HG02943 (cell line): ENCODE measurements around the gene CLSTN2.

Source experiments
- ATAC-seq: cut with Tn5 transposase; IDR thresholded peaks from one replicate; pipeline ENCODE4 v1.9.1; 2021; ENCODE audit warnings: mild to moderate bottlenecking, low read depth, moderate library complexity; ENCODE audit not compliant: unreplicated experiment

CLSTN2 gene

DNA sequence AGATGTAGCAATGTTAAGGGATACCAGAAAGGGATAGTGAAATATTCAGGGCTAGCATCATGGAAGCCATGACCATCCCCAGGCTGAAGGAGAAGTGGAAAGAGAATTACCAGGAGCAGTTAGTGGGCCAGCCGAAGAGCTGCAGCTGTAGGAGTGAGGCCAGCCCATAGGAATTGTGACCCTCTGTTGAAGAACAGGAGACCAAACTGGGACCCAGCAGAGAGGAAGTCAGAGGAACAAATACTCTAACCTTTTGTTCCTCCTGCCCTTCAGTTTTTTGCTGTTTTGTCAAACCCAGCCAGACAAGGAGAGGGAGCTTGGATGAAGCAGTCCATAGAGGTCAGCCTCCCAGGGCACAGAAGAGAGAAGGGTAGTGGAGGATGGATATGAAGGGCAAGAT lies 115.4 kb downstream of the CLSTN2 start:
- no peak for ATAC-seq

GRCh38 chr3:140051019-140051957 lies 116.3 kb downstream of the CLSTN2 start:
- ATAC-seq = no peak

GRCh38 chr3:140052771-140053702 lies 118.1 kb downstream of the CLSTN2 start:
- ATAC-seq = no peak

- no peak for ATAC-seq
These were observed 118.8 kb downstream of the CLSTN2 start for GRCh38 chr3:140053794-140054193.

GRCh38 chr3:140055092-140055791 lies 120.3 kb downstream of the CLSTN2 start:
- no peak for ATAC-seq

DNA sequence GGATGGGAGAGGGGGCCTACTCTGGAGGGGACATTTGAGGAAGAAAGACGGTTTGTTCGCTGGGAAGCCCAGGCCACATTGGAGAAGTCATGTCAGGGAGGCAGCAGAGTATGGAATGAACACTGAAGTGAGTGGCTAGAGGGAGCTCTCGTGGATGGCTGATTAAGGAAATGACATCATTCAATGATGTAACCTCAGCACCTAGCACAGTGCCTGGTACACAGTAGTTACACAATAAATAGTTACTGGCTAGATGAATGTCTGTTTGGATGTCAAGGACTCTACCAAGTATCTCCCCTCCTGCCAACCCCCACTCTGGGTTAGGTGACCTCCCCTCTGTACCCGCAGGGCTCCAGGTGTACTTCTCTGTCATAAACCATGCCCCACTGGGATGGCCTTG lies 121.1 kb downstream of the CLSTN2 start:
- ATAC-seq = no peak

- ATAC-seq = no peak
These were observed 126.2 kb downstream of the CLSTN2 start for GRCh38 chr3:140061211-140061610.

- ATAC-seq = no peak
These were observed 127.5 kb downstream of the CLSTN2 start for GRCh38 chr3:140062461-140062860.

DNA sequence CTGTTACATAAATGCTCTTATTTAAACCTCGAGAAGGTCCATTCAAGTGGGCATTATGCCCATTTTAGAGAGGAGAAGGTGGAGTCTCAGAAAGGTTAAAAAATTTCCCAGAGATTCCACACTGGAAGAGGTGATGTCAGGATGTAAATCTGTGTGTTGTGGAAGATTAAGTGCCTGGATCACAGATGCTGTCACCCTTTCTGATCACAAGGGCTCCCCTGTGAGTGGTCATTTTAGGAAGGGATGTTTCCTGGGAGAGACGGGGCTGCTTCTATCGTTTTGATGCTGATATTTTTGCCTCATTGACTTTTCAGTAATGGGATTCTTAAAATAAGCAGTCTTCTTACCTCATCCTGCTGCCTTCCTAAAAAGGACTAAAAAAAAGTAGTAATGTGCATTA lies 132.5 kb downstream of the CLSTN2 start:
- ATAC-seq = no peak

GRCh38 chr3:140068494-140069017 lies 133.6 kb downstream of the CLSTN2 start:
- no peak for ATAC-seq

- ATAC-seq = no peak
These were observed 138.5 kb downstream of the CLSTN2 start for GRCh38 chr3:140073278-140074045.

GRCh38 chr3:140076552-140076951 lies 141.6 kb downstream of the CLSTN2 start:
- no peak for ATAC-seq

- no peak for ATAC-seq
These were observed 142.4 kb downstream of the CLSTN2 start for GRCh38 chr3:140077406-140077805.

- ATAC-seq = no peak
These were observed 143.4 kb downstream of the CLSTN2 start for GRCh38 chr3:140078343-140078742.

GRCh38 chr3:140078940-140079339 lies 144.0 kb downstream of the CLSTN2 start:
- no peak for ATAC-seq

DNA sequence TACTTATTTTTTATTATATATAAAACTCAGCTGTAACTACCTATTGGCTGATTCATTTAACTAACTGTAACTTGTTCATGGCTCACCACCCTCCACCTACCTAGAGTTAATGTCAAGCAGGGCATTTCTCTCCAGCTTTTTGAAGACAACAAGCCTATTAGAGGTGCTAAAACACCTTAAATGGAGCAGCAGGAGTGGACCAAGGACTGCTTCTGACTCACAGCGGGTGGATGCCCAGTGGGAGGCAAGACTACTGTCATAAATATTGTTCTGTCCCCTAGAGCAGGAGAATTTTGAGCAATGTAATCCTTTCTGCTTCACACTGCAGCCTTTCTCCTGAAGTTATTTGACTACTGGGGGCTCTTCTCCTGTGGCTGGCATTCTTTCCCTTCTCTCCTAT lies 146.9 kb downstream of the CLSTN2 start:
- ATAC-seq = no peak

- ATAC-seq = no peak
These were observed 150.0 kb downstream of the CLSTN2 start for GRCh38 chr3:140085001-140085400.

DNA sequence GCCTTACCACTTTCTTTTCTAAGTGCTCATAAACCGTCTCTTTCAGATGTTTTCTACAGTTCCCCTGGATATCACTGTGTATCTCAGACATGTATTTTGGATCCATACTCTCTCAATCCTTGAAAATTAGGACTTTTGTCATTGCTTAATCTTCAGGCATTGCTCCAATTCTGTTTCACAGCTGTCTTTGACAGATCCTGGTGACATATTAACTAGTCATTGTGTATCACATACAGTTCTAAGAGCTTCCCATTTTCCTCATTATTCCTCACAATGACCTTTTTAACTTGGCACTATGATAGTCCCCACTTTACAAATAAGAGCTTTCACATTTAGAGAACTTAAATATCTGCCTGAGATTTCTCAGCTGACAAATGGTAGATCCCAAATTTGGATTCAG lies 151.7 kb downstream of the CLSTN2 start:
- ATAC-seq = no peak

- no peak for ATAC-seq
These were observed 153.1 kb downstream of the CLSTN2 start for GRCh38 chr3:140088058-140088457.

- ATAC-seq = no peak
These were observed 153.5 kb downstream of the CLSTN2 start for GRCh38 chr3:140088513-140088912.
